Stimulated activated memory B cell treated with anti-CD40 and anti-IgM and Interleukin-4, amounts not matched to agents 10 μg/mL and 1 μg/mL and 100 μg/mL, for 72 hours (primary cell): Measurements from ENCODE around the gene TMEM163.
A peak's percentile ranks its signal among the peaks of the same experiment; 100 is the strongest.

Experiments used
- ATAC-seq: fragments of 150-1000 bp; cut with Tn5 transposase; 2 replicates; pipeline ENCODE4 v1.10.0; 2021
- H3K27ac Mint-ChIP-seq: one replicate; pipeline ENCODE4 v1.8.0; 2022; ENCODE audit warnings: mild to moderate bottlenecking, mixed read lengths
- H3K27me3 Mint-ChIP-seq: one replicate; pipeline ENCODE4 v1.8.0; 2022; ENCODE audit warnings: mixed read lengths
- H3K36me3 Mint-ChIP-seq: one replicate; pipeline ENCODE4 v1.8.0; 2022; ENCODE audit warnings: mixed read lengths
- H3K4me1 Mint-ChIP-seq: one replicate; pipeline ENCODE4 v1.8.0; 2022; ENCODE audit warnings: mixed read lengths
- H3K4me3 Mint-ChIP-seq: one replicate; pipeline ENCODE4 v1.8.0; 2022; ENCODE audit warnings: mild to moderate bottlenecking, moderate library complexity, mixed read lengths
- H3K9me3 Mint-ChIP-seq: one replicate; pipeline ENCODE4 v1.8.0; 2022; ENCODE audit warnings: mixed read lengths

The TMEM163 gene

GRCh38 chr2:134713176-134713575, 5.6 kb downstream of the TMEM163 start:
- Mint-ChIP-seq H3K4me3 (no peak overlapping the region), H3K27ac (peak overlapping the region; percentile 4), H3K4me1 (peaks cover 51% of the 10 kb centered on the region), H3K36me3 (no peaks in the 10 kb centered on the region), H3K27me3 (no peaks in the 10 kb centered on the region), H3K9me3 (no peaks in the 10 kb centered on the region)
- no peak for ATAC-seq

- Mint-ChIP-seq H3K36me3 (no peaks in the 10 kb centered on the region), H3K4me3 (no peak overlapping the region), H3K9me3 (no peaks in the 10 kb centered on the region), H3K27me3 (no peaks in the 10 kb centered on the region), H3K27ac (peak overlapping the region; percentile 4), H3K4me1 (peaks cover 46% of the 10 kb centered on the region)
- no peak for ATAC-seq
These were observed 6.1 kb downstream of the TMEM163 start for GRCh38 chr2:134712736-134713135.

DNA sequence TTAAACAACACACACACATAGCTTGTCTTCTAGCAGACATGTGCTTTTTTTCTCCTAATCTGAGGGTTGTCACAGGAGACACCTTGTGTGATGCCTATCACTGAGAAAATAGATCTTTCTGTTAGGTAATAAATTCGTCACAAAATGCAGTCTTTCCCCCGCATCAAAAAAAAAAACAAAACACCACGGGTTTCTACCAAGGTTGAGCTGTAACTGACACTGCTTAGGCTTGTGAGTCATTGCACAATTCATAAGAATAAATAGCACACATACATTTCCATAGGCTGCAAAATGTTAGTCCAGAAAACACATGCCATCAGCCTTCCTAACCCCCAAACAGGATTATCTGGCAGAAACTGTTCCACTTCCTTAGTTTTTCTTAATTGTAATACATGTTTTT, 6.5 kb downstream of the TMEM163 start:
- H3K4me1 Mint-ChIP-seq, result peaks cover 46% of the 10 kb centered on the region
- H3K27ac Mint-ChIP-seq, result peak overlapping the region; percentile 4

DNA sequence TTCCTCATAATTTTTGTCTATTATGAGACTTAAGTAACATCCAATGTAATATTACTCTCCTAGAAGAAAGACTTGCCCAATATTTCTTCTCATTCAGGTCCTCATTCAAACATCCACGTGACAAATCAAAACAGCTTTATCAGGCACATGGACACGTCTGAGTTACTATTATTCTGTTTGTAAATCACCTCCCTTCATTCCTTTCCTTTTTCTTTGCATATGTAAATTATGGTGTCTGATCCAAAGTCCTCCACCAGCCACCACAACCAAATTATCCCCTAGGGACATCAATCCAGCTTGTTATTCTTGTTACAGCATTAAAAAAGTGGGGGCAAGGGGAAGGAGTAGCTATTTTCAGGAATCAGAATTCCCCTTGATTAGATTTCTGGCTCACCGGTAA, 7.1 kb downstream of the TMEM163 start:
- no peak overlapping the region for H3K27ac Mint-ChIP-seq
- H3K9me3 Mint-ChIP-seq, result no peaks in the 10 kb centered on the region
- no peak for ATAC-seq
- H3K4me1 Mint-ChIP-seq, result peaks cover 46% of the 10 kb centered on the region
- H3K4me3 Mint-ChIP-seq, result no peak overlapping the region
- no peaks in the 10 kb centered on the region for H3K27me3 Mint-ChIP-seq
- H3K36me3 Mint-ChIP-seq, result peaks cover 6% of the 10 kb centered on the region

More for the DNA sequence above, 6.5 kb downstream of the TMEM163 start:
- no peak for ATAC-seq
- Mint-ChIP-seq H3K9me3 (no peaks in the 10 kb centered on the region), H3K4me3 (no peak overlapping the region), H3K27me3 (no peaks in the 10 kb centered on the region), H3K36me3 (peaks cover 4% of the 10 kb centered on the region)

- no peaks in the 10 kb centered on the region for H3K27me3 Mint-ChIP-seq
- peaks cover 6% of the 10 kb centered on the region for H3K36me3 Mint-ChIP-seq
- no peaks in the 10 kb centered on the region for H3K9me3 Mint-ChIP-seq
- no peak for ATAC-seq
- no peak overlapping the region for H3K4me3 Mint-ChIP-seq
- peaks cover 43% of the 10 kb centered on the region for H3K4me1 Mint-ChIP-seq
- H3K27ac Mint-ChIP-seq, result peak overlapping the region; percentile 64
These were observed 11.5 kb downstream of the TMEM163 start for GRCh38 chr2:134707330-134707676.

DNA sequence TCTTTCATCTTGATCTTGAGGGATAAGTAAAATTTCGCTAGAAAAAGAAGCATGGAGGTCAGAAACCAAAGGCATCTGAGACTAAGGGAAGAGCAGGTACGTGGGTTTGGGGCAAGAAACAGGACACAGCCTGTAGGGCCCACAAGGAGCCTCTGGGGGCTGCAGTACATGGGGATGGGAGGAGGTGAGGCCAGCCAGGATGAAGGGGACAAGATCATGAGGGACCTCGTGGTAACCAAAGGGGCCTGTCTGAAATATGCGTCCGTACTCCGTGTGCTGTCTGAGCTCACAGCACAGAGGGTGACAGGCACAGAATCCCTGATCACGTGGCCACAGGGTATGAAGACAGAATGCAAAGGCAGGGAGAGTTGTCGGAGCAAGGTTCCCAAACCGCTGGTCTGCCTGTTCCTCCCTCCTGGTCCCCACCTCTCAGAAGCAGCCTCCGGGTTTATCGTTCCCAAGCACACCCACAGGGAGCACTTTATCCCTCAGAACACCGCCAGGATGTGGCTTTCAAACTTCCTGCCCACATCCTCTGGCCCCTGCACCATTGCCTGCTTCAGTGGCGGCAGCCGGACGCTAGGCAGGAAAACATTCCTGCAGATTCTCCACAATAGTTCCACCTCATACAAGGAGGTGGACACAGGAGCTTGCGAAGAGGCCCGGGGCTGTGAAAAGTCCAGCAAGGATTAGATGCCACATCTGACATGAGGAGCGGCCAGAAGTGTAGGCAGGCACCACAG, 12.0 kb downstream of the TMEM163 start:
- Mint-ChIP-seq H3K27ac (peak overlapping the region; percentile 64), H3K27me3 (no peaks in the 10 kb centered on the region)
- peak; percentile 64 for ATAC-seq

DNA sequence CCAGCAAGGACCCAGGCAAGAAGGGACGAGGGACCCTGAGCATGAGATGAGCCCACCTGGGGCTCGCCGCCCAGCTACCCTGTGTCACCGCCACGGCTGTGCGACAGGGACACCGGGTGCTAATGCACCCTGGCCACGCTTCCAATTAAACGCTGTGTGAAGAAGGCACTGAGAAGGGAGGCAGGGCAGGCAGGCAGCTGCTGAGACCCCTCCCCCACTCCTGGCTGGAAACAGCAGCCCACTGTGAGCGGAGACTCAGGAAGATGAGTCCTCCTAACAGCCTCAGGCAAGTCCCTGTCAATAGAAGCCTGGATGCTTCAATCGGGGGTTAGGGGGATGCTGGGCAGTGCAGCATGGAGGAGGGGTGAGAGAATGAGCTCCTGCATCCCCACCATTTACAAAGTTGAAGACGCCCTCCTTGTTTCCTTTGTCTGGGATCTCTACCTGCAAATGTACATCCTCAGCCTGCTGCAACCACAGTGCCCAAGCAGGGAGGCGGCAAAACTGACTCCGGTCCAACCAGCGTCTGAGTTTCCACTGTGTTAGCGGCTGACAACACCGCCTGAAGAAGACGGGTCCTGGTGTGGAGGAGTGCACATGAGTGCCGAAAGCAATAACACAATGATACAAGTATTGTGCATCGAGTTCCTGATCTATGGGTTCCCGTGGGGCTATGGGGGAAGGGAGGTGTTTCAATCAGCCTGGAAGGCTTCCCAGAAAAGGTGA, 12.8 kb downstream of the TMEM163 start:
- Mint-ChIP-seq H3K36me3 (peaks cover 6% of the 10 kb centered on the region), H3K27ac (peak overlapping the region; percentile 64), H3K4me1 (peaks cover 43% of the 10 kb centered on the region), H3K27me3 (no peaks in the 10 kb centered on the region), H3K4me3 (peak overlapping the region; percentile 43), H3K9me3 (no peaks in the 10 kb centered on the region)
- no peak for ATAC-seq

More for the DNA sequence above, 12.0 kb downstream of the TMEM163 start:
- H3K4me3 Mint-ChIP-seq, result peak overlapping the region; percentile 43
- H3K4me1 Mint-ChIP-seq, result peaks cover 43% of the 10 kb centered on the region
- H3K9me3 Mint-ChIP-seq, result no peaks in the 10 kb centered on the region
- peaks cover 6% of the 10 kb centered on the region for H3K36me3 Mint-ChIP-seq

GRCh38 chr2:134704173-134704572, 14.6 kb downstream of the TMEM163 start:
- no peak overlapping the region for H3K27ac Mint-ChIP-seq
- peaks cover 51% of the 10 kb centered on the region for H3K4me1 Mint-ChIP-seq
- H3K4me3 Mint-ChIP-seq, result no peak overlapping the region
- H3K9me3 Mint-ChIP-seq, result no peaks in the 10 kb centered on the region
- H3K27me3 Mint-ChIP-seq, result no peaks in the 10 kb centered on the region
- ATAC-seq, result no peak
- H3K36me3 Mint-ChIP-seq, result peaks cover 6% of the 10 kb centered on the region

DNA sequence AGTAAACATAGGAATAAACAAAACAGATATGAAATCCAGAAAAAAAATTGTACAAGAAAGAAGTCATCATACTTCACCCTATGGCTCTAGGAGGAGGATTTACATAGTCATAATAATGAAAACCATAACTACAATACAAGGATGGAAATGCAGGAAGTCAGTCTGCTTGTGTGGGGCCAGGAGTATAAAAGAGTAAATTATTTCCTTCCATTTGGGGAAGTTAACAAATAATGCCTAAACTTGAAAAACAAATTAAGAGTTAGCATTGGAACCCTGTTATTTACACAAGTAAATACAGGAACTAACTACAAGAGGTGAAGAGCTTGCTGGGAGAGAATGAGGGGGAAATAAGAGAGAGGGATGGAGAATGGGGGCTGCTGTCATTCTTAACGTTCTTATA, 15.4 kb downstream of the TMEM163 start:
- no peaks in the 10 kb centered on the region for H3K27me3 Mint-ChIP-seq
- no peaks in the 10 kb centered on the region for H3K9me3 Mint-ChIP-seq
- H3K27ac Mint-ChIP-seq, result peak overlapping the region; percentile 26
- H3K36me3 Mint-ChIP-seq, result peaks cover 6% of the 10 kb centered on the region
- H3K4me3 Mint-ChIP-seq, result no peak overlapping the region
- ATAC-seq, result no peak
- peaks cover 51% of the 10 kb centered on the region for H3K4me1 Mint-ChIP-seq

DNA sequence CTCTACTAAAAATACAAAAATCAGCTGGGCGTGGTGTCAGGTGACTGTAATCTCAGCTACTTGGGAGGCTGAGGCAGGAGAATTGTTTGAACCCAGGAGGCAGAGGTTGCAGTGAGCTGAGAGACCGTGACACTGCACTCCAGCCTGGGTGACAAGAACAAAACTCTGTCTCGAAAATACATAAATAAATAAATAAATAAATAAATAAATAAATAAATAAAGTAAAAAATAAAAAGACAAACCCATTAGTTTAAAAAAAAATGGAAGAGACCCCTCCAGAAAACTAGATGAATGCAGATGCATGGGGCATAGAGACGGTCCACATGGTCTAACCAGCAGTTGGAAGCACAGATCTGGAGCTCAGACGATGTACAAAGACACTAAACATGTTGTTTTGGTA, 18.1 kb downstream of the TMEM163 start:
- Mint-ChIP-seq H3K4me1 (peaks cover 32% of the 10 kb centered on the region), H3K27me3 (no peaks in the 10 kb centered on the region)
- ATAC-seq, result no peak

GRCh38 chr2:134694411-134694810, 24.4 kb downstream of the TMEM163 start:
- no peaks in the 10 kb centered on the region for H3K9me3 Mint-ChIP-seq
- no peaks in the 10 kb centered on the region for H3K27me3 Mint-ChIP-seq
- no peak for ATAC-seq
- no peak overlapping the region for H3K4me3 Mint-ChIP-seq
- H3K27ac Mint-ChIP-seq, result no peak overlapping the region
- no peaks in the 10 kb centered on the region for H3K4me1 Mint-ChIP-seq
- H3K36me3 Mint-ChIP-seq, result no peaks in the 10 kb centered on the region

More for the DNA sequence above, 18.1 kb downstream of the TMEM163 start:
- Mint-ChIP-seq H3K4me3 (no peak overlapping the region), H3K9me3 (no peaks in the 10 kb centered on the region), H3K36me3 (no peaks in the 10 kb centered on the region), H3K27ac (no peak overlapping the region)

DNA sequence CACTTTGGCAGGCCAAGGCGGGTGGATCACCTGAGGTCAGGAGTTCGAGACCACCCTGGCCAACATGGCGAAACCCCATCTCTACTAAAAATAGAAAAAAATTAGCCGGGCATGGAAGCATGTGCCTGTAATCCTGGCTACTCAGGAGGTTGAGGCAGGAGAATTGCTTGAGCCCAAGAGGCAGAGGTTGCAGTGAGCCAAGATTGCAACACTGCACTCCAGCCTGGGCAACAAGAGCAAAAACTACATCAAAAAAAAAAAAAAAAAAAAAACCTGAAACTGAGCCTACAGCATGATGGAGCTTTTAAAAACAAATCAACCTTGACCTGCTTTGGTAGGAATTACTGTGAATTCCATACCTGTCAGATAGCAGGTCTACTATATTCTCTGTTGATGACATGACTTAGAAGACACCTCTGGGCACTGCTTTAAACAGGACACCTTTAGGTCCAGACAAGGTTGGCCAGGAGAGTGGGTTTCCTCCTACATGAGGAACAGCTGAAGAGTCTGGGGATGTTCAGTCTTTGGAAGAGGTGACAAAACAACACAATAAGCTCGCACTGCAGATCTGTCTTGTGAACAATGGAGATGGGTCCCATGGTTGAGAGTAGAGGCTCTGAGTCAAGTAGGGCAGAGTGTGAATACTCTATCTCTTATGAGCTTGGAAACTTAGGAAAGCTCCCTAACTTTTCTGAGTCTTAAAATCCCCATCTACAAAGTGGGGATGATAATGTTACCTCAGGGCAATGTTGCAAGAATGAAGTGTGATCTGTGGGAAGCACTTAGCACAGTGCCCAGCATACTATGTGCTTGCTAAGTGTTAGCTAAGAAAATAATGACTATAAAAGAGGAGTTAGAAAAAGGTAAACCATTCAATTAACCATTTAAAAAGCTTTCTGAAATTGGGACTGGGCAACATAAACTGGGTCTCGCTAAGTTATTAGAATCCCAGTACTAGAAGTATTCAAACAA, 25.2 kb downstream of the TMEM163 start:
- Mint-ChIP-seq H3K27me3 (no peaks in the 10 kb centered on the region), H3K27ac (no peak overlapping the region), H3K36me3 (no peaks in the 10 kb centered on the region), H3K9me3 (no peaks in the 10 kb centered on the region), H3K4me3 (no peak overlapping the region), H3K4me1 (no peaks in the 10 kb centered on the region)
- no peak for ATAC-seq

DNA sequence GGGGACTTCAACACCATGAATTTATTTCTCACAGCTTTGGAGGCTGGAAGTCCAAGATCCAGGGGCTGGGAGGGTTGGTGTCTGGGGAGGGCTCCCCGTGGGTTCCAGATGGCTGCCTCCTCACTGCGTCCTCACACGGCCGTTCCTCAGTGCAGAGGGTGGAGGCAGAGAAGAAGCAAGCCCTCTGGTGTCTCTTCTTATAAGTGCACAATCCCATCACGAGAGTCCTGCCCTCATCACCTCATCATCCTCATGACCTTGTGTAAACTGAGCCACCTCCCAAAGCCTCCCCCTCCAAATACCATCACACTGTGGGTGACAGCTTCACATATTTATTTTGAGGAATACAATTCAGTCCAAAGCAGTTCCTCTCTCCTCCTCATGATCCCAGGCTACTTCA, 26.3 kb downstream of the TMEM163 start:
- Mint-ChIP-seq H3K9me3 (no peaks in the 10 kb centered on the region), H3K36me3 (no peaks in the 10 kb centered on the region), H3K27me3 (no peaks in the 10 kb centered on the region), H3K27ac (no peak overlapping the region), H3K4me1 (no peaks in the 10 kb centered on the region), H3K4me3 (no peak overlapping the region)
- ATAC-seq, result peak; percentile 80

DNA sequence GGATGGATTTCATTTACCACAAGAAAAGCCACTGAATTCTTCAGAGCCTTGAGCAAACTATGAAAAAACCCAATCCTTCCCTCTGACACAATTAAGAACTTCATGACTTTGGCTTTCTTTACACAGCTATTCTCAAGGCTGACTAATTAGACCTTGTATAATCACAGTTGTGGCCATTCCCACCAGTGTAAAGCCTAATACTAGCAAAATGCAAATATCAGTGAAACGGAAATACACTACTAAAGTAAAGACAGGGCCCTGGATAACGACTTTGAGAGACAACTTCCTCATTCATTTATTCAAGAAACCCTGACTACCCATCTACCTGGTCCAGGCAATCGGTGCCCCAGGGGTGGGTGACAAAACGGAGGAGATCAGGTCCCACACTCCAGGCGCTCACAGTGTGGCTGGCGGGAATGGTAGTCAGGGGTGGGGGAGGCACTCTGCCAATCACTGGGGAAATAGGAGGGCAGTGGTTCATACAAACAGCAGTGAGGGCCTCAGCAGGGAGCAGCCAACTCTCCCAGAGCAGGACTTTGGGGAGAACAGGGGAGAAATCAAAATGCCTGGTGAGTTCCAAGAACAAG, 28.1 kb downstream of the TMEM163 start:
- Mint-ChIP-seq H3K36me3 (no peaks in the 10 kb centered on the region), H3K4me1 (no peaks in the 10 kb centered on the region), H3K27me3 (no peaks in the 10 kb centered on the region), H3K9me3 (no peaks in the 10 kb centered on the region), H3K27ac (no peak overlapping the region), H3K4me3 (no peak overlapping the region)
- ATAC-seq, result peak; percentile 70

GRCh38 chr2:134689315-134689714, 29.5 kb downstream of the TMEM163 start:
- H3K4me1 Mint-ChIP-seq, result peaks cover under 1% of the 10 kb centered on the region
- H3K9me3 Mint-ChIP-seq, result no peaks in the 10 kb centered on the region
- no peaks in the 10 kb centered on the region for H3K27me3 Mint-ChIP-seq
- H3K36me3 Mint-ChIP-seq, result no peaks in the 10 kb centered on the region
- H3K4me3 Mint-ChIP-seq, result no peak overlapping the region
- H3K27ac Mint-ChIP-seq, result no peak overlapping the region
- ATAC-seq, result no peak
